NCI-H1092 (cell line): ENCODE measurements around the gene UPK3A.
"Not testable (repeated sequence)": the region's sequence is repeated elsewhere in the genome, so short reads cannot be mapped to it uniquely, and the experiment has no call there.

Experiments used
- DNase-seq: peaks from one replicate; lab custom pipeline; 2025; lab: John Stamatoyannopoulos, UW

Gene UPK3A

DNA sequence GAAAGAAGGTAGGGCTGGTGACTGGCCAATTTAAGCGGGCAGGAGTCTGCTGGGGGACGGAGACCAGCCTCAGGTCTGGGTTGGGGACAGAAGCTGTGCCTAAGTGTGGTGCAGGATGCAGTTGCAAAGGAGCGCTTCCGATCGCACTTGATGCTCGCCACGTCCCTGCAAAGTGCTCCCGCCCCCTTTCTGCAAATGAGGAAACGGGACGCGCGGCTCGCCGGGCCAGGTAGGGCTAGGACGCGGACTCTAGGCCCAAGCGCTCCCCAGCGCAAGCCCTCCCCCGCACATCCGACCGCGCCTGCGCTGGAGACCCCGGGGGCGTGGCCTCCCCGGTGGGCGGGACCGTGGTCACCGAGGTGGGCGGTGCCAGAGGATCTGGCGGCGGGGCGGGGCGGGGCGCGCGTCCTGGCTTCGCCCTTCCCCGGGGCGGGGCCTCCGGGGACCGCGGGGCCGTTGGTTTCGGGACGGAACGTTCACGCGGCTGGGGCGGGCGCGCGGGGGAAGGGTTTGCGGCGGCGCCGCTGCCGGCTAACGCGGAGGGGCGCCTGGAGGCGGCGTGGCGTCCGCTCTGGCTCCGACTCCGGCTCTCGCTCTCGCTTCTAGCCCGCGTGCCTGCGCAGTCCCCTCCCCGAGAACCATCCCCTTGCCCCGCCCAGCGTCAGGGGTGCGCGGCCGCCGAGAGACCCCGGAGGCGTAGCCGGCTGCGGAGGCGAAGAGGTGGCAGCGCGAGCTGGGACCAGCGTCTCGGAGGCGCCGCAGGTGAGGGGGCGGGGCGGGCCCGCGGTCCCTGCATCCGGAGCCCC, 24.9 kb downstream of the UPK3A start, which contains the start of gene FAM118A:
Gene FAM118A (plus strand): TSS at position 513 of the 806 bp plus-strand sequence. CDS start 12,446 bp downstream, outside the sequence.
- peak; percentile 64 for DNase-seq

GRCh38 chr22:45310331-45310976, 25.7 kb downstream of the UPK3A start:
- no peak for DNase-seq

DNA sequence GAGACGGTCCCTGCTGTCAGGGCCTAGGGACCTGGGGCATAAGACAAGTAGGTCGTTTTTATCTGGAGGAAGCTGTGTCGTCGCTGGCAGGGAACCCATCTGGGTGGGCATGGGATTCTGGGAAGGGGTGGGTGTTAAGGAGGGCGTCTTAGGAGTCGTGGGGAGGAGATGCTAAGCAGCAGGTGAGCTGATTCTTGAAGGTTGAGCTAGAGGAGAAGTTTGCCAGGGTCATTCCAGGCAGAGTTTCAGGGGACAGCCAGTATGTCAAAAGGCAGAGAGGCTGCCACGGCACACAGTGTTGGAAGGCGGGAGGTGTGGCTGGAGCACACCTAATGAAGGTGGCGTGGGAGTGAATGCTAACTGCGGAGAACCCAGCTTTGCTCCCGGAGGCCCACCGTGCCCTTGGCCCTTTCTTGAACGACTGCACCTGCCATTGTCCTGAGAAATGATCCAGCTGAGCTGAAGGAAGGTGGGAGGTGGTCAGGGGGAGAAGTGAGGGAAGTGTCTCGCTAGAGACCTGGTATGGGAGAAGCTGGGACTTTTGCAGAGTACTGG, 26.3 kb downstream of the UPK3A start:
- DNase-seq = no peak

DNA sequence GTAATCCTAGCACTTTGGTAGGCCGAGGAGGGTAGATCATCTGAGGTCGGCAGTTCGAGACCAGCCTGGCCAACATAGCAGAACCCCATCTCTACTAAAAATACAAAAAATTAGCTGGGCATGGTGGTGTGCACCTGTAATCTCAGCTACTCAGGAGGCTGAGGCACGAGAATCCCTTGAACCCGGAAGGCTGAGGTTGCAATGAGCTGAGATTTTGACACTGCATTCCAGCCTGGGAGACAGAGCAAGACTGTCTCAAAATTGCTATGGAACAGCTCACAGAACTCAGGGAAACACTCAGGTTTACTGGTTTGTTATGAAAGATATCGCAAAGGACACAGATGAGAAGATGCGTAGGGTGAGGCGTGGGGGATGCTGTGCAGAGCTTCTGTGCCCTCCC, 27.7 kb downstream of the UPK3A start:
- no peak for DNase-seq

DNA sequence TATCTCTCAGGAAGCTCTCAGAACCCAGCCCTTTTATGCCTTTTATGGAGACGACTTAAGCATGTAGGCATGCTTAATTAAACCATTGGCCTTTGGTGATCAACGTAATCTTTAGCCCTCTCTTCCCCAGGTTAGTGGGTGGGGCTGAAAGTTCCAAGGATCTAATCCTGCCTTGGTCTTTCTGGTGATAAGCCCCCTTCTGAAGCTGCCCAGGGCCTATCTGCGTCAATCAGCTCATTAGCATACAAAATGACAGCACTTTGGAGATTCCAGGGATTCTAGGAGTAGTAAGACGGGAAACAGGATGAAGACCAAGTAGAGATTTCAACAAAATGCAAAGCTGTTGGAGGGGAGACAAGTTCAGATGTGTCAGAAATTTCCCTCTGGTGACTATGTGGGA, 28.1 kb downstream of the UPK3A start:
- DNase-seq = no peak

GRCh38 chr22:45314054-45314721, 29.4 kb downstream of the UPK3A start:
- DNase-seq = no peak

GRCh38 chr22:45314786-45315185, 30.0 kb downstream of the UPK3A start:
- no peak for DNase-seq

DNA sequence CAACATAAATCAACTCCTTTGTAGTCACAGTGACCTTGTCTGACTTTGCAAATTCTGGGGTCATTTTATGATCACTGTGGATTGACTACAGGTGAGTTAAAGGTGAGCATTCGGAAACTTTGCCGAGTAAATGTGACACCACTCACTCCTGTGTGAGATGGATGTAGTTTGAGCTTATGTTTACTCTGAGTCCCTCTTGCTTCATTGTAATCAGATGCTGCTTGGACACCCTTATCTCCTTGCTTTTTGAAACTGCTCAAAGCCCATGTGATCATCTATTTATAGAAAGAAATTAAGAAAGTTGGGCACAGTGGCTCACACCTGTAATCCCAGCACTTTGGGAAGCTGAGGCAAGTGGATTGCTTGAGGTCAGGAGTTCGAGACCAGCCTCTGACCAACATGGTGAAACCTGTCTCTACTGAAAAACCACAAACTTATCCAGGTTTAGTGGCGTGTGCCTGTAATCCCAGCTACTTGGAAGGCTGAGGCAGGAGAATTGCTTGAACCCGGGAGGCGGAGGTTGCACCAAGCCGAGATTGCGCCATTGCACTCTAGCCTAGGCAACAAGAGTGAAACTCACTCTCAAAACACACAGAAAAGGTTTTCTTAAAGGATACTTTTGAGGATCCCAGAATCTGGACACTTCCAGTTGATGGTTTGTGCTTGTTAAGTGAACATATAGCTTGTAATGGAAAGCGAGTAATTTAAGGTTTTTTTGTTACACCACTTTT, 32.2 kb downstream of the UPK3A start:
- DNase-seq = no peak

DNA sequence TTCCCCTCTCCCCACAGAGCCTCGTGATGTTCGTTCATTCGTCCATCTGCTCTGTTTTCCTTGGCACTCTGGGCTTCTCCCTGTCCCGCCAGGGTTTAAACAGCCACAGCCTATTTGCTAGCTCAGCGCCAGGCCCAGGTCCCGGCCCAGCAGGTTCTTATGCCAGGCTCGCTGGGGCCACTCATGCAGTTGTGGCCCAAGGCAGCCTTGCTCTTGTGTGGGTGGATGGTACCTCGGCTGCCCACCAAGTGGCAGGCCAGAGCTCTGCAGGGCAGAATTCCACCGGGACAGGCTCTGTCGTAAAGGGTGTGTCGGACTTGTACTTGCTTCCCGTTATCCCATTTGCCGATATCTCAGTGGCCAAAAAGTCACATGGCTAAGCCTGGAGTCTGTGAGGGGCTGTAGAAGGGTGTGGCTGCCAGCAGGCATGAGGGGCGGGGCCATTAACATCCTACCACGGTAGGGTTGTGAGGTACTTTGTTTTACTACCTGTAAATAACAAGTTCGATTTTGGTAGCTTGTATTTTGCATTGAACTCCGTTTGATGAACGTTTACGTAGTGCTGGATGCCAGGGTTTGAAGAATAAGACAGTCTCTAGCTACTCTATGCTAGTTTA, 32.9 kb downstream of the UPK3A start:
- no peak for DNase-seq

- peak; percentile 31 for DNase-seq
Observed at GRCh38 chr22:45318168-45318557, 33.4 kb downstream of the UPK3A start.

- no peak for DNase-seq
Observed at GRCh38 chr22:45318558-45319323, 34.0 kb downstream of the UPK3A start.

DNA sequence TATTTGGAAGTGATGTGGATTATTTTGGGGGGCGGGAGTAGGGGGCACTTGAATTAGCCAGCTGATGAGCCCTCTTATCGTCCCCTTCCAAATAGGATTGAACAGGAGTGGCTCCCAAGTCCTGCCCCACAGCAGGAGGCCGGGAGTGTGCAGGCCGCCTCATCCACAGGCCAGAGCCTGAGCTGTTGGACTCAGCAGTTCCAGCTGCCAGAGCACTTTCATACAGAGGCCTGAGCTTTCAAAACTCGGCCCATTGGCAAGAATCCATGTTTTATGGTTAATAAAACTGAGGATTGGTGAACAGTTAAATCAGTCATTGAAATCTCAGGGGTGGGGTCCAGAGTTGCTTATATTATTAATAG, 34.6 kb downstream of the UPK3A start:
- no peak for DNase-seq

DNA sequence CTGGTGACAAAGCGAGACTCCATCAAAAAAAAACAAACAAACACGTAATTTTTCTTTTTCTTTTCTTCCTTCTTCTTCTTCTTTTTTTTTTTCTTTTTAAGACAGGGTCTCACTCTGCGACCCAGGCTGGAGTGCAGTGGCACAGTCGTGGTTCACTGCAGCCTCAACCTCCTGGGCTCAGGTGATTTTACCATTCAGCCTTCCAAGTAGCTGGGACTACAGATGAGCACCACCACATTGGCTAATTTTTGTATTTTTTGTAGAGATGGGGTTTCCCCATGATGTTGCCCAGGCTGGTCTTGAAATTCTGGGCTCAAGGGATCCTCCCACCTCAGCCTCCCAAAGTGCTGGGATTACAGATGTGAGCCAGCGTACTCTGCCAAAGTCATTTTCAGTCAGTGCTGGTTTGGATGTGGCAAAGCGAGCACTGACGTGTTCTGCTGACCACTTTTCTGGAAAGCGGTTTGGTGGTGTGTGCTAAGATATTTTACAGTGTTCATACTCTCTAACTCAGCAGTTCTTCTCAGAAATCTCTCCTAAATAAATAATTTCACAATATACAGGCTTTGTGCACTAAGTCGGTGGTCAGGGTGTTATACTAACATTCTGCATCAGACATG, 35.7 kb downstream of the UPK3A start:
- DNase-seq = no peak

DNA sequence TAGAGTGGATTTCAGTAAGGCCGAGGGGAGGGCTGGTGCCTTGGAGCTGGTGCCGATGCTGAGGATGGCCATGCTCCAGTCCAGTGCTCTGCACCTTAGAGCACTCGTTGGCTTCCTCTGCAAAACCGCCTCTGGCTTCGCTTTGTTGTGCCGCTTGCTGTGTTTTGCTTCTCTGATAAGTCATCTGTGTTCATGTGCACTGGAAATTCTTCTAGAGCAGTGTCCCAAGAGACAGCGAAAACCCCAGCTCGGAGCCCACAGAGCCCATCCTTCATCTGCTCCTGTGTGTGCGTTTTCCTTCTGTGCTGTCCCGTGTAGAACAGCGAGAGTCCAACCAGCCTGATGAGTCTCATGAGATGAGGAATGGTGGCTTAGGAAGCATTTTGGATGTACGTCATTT, 37.1 kb downstream of the UPK3A start:
- no peak for DNase-seq

GRCh38 chr22:45322873-45323525, 38.2 kb downstream of the UPK3A start:
- no peak for DNase-seq

GRCh38 chr22:45323695-45324094, 38.9 kb downstream of the UPK3A start:
- no peak for DNase-seq

- no peak for DNase-seq
Observed at GRCh38 chr22:45324311-45324711, 39.6 kb downstream of the UPK3A start.

- DNase-seq = not testable (repeated sequence)
Observed at GRCh38 chr22:45328261-45328660, 43.5 kb downstream of the UPK3A start.

- no peak for DNase-seq
Observed at GRCh38 chr22:45328822-45329529, 44.2 kb downstream of the UPK3A start.
